Measurements from ENCODE around the gene CDH23. TPM values are rescaled to one million over a fixed set of nuclear protein-coding genes. Genes with fewer than 3 reads are reported as not detected.

Gene CDH23
- total RNA-seq, 4 donors from 2014 or later: 14.4 to 29.6 (median 19.7) TPM

DNA sequence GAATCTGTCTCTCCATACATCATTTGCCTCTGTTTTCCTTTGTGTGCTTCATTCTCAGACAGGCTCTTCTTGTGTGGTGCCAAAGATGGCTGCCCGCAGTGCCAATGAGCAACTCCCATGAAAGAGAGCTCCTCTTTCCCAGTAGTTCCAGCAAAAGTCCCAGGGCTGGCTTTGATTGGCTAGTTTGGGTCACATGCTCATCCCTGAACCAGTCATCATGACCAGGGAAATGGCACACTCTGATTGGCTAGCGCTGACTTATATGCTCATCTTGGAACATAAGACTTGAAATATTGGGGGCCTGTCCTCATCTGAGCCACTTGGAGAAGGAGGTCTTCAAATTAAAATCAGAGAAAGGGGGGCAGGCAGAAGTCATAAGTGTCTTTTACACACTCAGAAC, 112.7 kb downstream of the CDH23 start:
- Histone ChIP-seq H3K27ac (replicated peaks in 1 of 4) (no peak overlapping the region), H3K9me3 (no peaks in the 10 kb centered on the region), H3K36me3 (peaks cover 0 to 5% (median 2%) of the 10 kb centered on the region in 4 donors), H3K4me3 (no peak overlapping the region), H3K4me1 (peaks cover 4 to 10% (median 6%) of the 10 kb centered on the region in 4 donors), H3K27me3 (no peaks in the 10 kb centered on the region)
- no peak for DNase-seq (ENCODE audit: extremely low spot score)
- intact Hi-C loops (cut with DNase I): no loop called here
- 0% methylated on average over 1 of the region's 2 CpGs for WGBS
- TF ChIP-seq POLR2AphosphoS5 (IDR thresholded peaks at IDR 0.05) (no peak), POLR2A (IDR thresholded peaks at IDR 0.05; ENCODE audit: low read depth) (no peak), EP300 (IDR thresholded peaks at IDR 0.05) (no peak)
- TF ChIP-seq, protein P1, sequence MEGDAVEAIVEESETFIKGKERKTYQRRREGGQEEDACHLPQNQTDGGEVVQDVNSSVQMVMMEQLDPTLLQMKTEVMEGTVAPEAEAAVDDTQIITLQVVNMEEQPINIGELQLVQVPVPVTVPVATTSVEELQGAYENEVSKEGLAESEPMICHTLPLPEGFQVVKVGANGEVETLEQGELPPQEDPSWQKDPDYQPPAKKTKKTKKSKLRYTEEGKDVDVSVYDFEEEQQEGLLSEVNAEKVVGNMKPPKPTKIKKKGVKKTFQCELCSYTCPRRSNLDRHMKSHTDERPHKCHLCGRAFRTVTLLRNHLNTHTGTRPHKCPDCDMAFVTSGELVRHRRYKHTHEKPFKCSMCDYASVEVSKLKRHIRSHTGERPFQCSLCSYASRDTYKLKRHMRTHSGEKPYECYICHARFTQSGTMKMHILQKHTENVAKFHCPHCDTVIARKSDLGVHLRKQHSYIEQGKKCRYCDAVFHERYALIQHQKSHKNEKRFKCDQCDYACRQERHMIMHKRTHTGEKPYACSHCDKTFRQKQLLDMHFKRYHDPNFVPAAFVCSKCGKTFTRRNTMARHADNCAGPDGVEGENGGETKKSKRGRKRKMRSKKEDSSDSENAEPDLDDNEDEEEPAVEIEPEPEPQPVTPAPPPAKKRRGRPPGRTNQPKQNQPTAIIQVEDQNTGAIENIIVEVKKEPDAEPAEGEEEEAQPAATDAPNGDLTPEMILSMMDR (IDR thresholded peaks at IDR 0.05): no peak

DNA sequence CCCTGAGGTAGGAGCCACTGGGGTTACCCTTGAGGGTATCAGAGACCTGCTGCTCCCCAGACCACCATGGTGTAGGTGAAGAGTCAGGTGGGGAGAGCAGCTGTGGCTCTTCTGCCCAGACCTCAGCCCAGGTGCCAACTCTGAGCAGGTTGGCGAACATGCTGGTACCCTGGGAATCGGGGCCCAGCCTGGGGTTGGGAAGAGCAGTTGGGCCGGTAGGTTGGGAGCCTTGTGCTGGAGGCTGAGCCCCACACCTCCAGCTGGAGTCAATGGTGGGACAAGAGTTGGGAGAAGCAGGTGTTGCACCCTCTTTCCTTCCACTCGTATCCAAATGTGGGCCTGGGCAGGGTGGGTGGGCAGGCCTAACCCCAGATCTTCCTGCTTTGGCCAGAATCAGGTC, 114.5 kb downstream of the CDH23 start:
- Histone ChIP-seq H3K4me1 (no peaks in the 10 kb centered on the region), H3K9me3 (no peaks in the 10 kb centered on the region), H3K4me3 (no peak overlapping the region), H3K27me3 (no peaks in the 10 kb centered on the region), H3K36me3 (peaks cover 0 to 5% (median 2%) of the 10 kb centered on the region in 4 donors), H3K27ac (replicated peaks in 1 of 4) (no peak overlapping the region)
- no peak for TF ChIP-seq POLR2AphosphoS5 (IDR thresholded peaks at IDR 0.05)
- no peak for TF ChIP-seq POLR2A (IDR thresholded peaks at IDR 0.05; ENCODE audit: low read depth)
- TF ChIP-seq, protein P1 (IDR thresholded peaks at IDR 0.05): no peak
- TF ChIP-seq EP300 (IDR thresholded peaks at IDR 0.05): no peak
- 100% methylated on average over 2 of the region's 4 CpGs for WGBS
- no peak for DNase-seq (ENCODE audit: extremely low spot score)
- intact Hi-C loops (cut with DNase I): no loop called here

DNA sequence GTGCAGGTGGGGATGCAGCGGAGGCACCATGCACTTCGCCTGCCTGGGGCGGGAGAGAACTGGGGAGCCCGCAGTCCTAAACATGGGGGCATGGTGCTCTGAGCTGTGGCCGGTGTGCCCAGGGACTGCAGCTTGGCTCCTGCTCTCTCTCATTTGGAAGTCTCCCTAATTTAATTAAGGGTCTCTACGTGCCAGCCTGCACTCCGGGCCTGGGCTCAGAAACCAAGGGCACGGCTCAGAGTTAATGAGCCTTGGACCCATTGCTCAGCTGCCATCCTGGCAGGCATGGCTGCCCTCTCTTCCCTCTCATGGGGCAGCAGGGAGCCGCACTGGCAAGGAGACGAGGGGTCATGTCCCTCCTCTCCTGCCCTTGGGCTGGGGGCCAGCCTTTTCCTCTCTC, 115.6 kb downstream of the CDH23 start:
- Histone ChIP-seq H3K9me3 (no peaks in the 10 kb centered on the region), H3K4me3 (no peak overlapping the region), H3K27me3 (no peaks in the 10 kb centered on the region), H3K4me1 (no peaks in the 10 kb centered on the region), H3K36me3 (peaks cover 0 to 5% (median 2%) of the 10 kb centered on the region in 4 donors), H3K27ac (replicated peaks in 1 of 4) (no peak overlapping the region)
- no peak for DNase-seq (ENCODE audit: extremely low spot score)
- 90% methylated on average over 4 of the region's 10 CpGs for WGBS
- TF ChIP-seq POLR2AphosphoS5 (IDR thresholded peaks at IDR 0.05) (no peak), EP300 (IDR thresholded peaks at IDR 0.05) (no peak), POLR2A (IDR thresholded peaks at IDR 0.05; ENCODE audit: low read depth) (no peak)
- TF ChIP-seq, protein P1 (IDR thresholded peaks at IDR 0.05): no peak
- intact Hi-C loops (cut with DNase I): no loop called here

DNA sequence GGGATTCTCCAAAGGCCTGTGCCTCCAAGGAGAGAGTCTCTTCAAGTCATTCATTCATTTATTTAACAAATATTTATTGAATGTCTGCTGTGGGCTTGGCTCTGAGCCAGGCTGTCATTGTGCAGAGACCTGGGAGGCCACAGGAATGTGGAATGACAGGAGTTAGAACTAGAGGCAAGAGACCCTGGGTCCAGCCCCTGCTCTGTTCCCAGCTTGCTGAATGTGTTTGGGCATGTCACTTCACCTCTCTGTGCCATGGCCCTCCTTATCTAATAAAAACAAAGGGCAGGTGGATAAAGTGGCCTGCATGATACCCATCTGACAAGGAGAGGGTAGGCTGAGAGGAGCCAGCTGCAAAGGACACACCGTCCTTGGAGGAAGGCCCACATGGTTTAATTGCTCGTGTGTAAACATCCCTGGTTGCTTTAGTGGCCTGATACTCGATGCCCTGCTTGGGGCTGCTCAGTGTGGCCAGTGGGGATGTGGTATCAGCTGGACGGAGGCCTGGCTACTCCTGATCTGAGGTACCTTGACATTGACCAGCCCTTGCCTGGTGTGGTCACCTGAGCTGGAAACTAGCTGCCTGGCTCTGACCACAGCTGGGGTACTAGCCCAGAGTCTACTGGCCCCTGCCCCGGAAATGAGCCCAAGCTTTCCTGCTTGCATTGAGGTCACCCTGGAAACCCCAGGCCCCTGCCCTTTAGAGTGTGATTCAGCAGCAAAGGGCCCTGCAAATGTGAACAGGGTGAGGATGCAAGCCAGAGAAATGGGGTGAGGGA, 116.2 kb downstream of the CDH23 start:
- Histone ChIP-seq H3K36me3 (peaks cover 0 to 5% (median 2%) of the 10 kb centered on the region in 4 donors), H3K27ac (replicated peaks in 1 of 4) (no peak overlapping the region), H3K4me3 (no peak overlapping the region), H3K9me3 (no peaks in the 10 kb centered on the region), H3K4me1 (no peaks in the 10 kb centered on the region), H3K27me3 (no peaks in the 10 kb centered on the region)
- intact Hi-C loops (cut with DNase I): no loop called here
- WGBS: 79% methylated on average over 4 of the region's 5 CpGs
- no peak for TF ChIP-seq POLR2A (IDR thresholded peaks at IDR 0.05; ENCODE audit: low read depth)
- TF ChIP-seq, protein P1 (IDR thresholded peaks at IDR 0.05): no peak
- no peak for DNase-seq (ENCODE audit: extremely low spot score)

DNA sequence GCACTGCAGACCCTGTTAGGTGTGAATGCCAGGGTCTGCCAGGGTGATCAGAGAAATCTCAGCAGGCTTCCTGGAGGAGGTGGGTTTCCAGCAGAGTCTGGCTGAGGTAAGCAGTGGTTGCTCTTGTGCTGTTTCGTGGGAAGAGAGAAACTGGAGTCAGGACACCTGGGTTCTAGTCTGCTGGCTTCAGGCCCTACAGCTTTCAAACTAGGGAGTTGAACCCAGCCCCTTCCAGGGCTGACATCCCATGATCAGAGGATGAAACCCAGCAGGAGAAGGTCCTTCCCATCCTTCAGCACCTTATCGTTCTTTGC, 116.8 kb downstream of the CDH23 start:
- TF ChIP-seq, protein P1 (IDR thresholded peaks at IDR 0.05): no peak
- TF ChIP-seq EP300 (IDR thresholded peaks at IDR 0.05): no peak
- no peak for TF ChIP-seq POLR2AphosphoS5 (IDR thresholded peaks at IDR 0.05)
- TF ChIP-seq POLR2A (IDR thresholded peaks at IDR 0.05; ENCODE audit: low read depth): no peak
- intact Hi-C loops (cut with DNase I): no loop called here
- WGBS: 76% methylated on average over 2 of the region's 2 CpGs
- Histone ChIP-seq H3K9me3 (no peaks in the 10 kb centered on the region), H3K4me3 (no peak overlapping the region), H3K27ac (replicated peaks in 1 of 4) (no peak overlapping the region), H3K36me3 (peaks cover 0 to 5% (median 2%) of the 10 kb centered on the region in 4 donors), H3K27me3 (no peaks in the 10 kb centered on the region), H3K4me1 (no peaks in the 10 kb centered on the region)
- no peak for DNase-seq (ENCODE audit: extremely low spot score)
